HepG2 (cell line): ENCODE data around the gene CHCHD1. TPM values are rescaled to one million over a fixed set of nuclear protein-coding genes. Genes with fewer than 3 reads are reported as not detected.
A peak's percentile ranks its signal among the peaks of the same experiment; 100 is the strongest.

ENCODE experiments used
- BHLHE40 ChIP-seq: IDR thresholded peaks from 2 replicates; pipeline ENCODE4 v1.6.1; 2011; ENCODE audit warnings: low read length, improper control_type of control experiment
- CEBPG ChIP-seq: IDR thresholded peaks from 2 replicates; pipeline ENCODE4 v1.6.1; 2016
- CHCHD3 ChIP-seq: sonication (generic); formaldehyde crosslinking; IDR thresholded peaks from 2 replicates; pipeline ENCODE4 v1.8.0; 2022; ENCODE audit warnings: mild to moderate bottlenecking, missing genetic modification reagents, moderate library complexity
- ELF1 ChIP-seq: sonication (generic); formaldehyde crosslinking; IDR thresholded peaks from 2 replicates; pipeline ENCODE4 v1.4.0; 2020; ENCODE audit warnings: missing genetic modification reagents
- GATA4 ChIP-seq: sonication (generic); IDR thresholded peaks from 2 replicates; pipeline ENCODE4 v1.6.1; 2016; ENCODE audit warnings: antibody characterized with exemption, low read depth, borderline replicate concordance
- GPBP1L1 ChIP-seq: sonication (generic); formaldehyde crosslinking; IDR thresholded peaks from 2 replicates; pipeline ENCODE4 v1.5.0; 2020; ENCODE audit warnings: mild to moderate bottlenecking, missing genetic modification reagents
- HHEX ChIP-seq: IDR thresholded peaks from 2 replicates; pipeline ENCODE4 v1.6.1; 2016; ENCODE audit warnings: control low read depth
- HMGA1 ChIP-seq: sonication (generic); formaldehyde crosslinking; conservative IDR thresholded peaks from 2 replicates; pipeline ENCODE4 v1.4.0; 2020; ENCODE audit warnings: missing genetic modification reagents
- HNRNPH1 ChIP-seq: fragments of 200-400 bp; formaldehyde crosslinking; optimal IDR thresholded peaks from 2 replicates; pipeline ENCODE3; 2017; ENCODE audit warnings: mild to moderate bottlenecking, low read depth, low read length
- MAFK ChIP-seq, 2 experiments: IDR thresholded peaks in 1 of 2; conservative IDR thresholded peaks in 1 of 2; 2 replicates each; pipeline ENCODE4 v1.6.1; 2011; ENCODE audit warnings: improper control_type of control experiment in 2 of 2, low read length in 2 of 2
- MEIS2 ChIP-seq: sonication (generic); formaldehyde crosslinking; IDR thresholded peaks from 2 replicates; pipeline ENCODE4 v1.9.0; 2021; ENCODE audit warnings: mild to moderate bottlenecking, missing genetic modification reagents
- MLX ChIP-seq: IDR thresholded peaks from 2 replicates; pipeline ENCODE4 v1.6.1; 2016
- NR2C2 ChIP-seq: sonication (generic); formaldehyde crosslinking; IDR thresholded peaks from 2 replicates; pipeline ENCODE4 v1.4.0; 2020; ENCODE audit warnings: missing genetic modification reagents, mild to moderate bottlenecking, moderate library complexity, borderline replicate concordance
- NR2F1 ChIP-seq, 2 experiments: fragments of 450-650 bp in 1 of 2; formaldehyde crosslinking in 1 of 2; IDR thresholded peaks; 2 replicates each; pipeline versions ENCODE4 v1.5.0 to v1.6.1; 2016 to 2020; ENCODE audit warnings: mild to moderate bottlenecking in 1 of 2, missing compliant biosample characterization in 1 of 2, missing genetic modification reagents in 1 of 2, moderate library complexity in 1 of 2
- SKIL ChIP-seq: sonication (generic); formaldehyde crosslinking; IDR thresholded peaks from 2 replicates; pipeline ENCODE4 v1.8.0; 2022; ENCODE audit warnings: missing genetic modification reagents, mild to moderate bottlenecking, moderate library complexity, borderline replicate concordance
- ZBTB46 ChIP-seq: sonication (generic); formaldehyde crosslinking; IDR thresholded peaks from 2 replicates; pipeline ENCODE4 v1.4.0; 2020; ENCODE audit warnings: mild to moderate bottlenecking, missing genetic modification reagents, borderline replicate concordance
- ZNF280B ChIP-seq: sonication (generic); formaldehyde crosslinking; IDR thresholded peaks from 2 replicates; pipeline ENCODE4 v1.5.0; 2020; ENCODE audit warnings: missing genetic modification reagents, mild to moderate bottlenecking, borderline replicate concordance
- ZNF331 ChIP-seq: sonication (generic); formaldehyde crosslinking; IDR thresholded peaks from 2 replicates; pipeline ENCODE4 v1.4.0; 2020; ENCODE audit warnings: missing genetic modification reagents
- ZNF468 ChIP-seq: sonication (generic); formaldehyde crosslinking; IDR thresholded peaks from 2 replicates; pipeline ENCODE4 v1.8.0; 2022; ENCODE audit warnings: mild to moderate bottlenecking, moderate library complexity, missing genetic modification reagents
- ZNF660 ChIP-seq: sonication (generic); formaldehyde crosslinking; IDR thresholded peaks from 2 replicates; pipeline ENCODE4 v1.5.1; 2020; ENCODE audit warnings: mild to moderate bottlenecking, low read depth, missing genetic modification reagents, borderline replicate concordance
- ZNF891 ChIP-seq: sonication (generic); formaldehyde crosslinking; IDR thresholded peaks from 2 replicates; pipeline ENCODE4 v1.5.0; 2020; ENCODE audit warnings: mild to moderate bottlenecking, missing genetic modification reagents
- ZSCAN31 ChIP-seq: sonication (generic); formaldehyde crosslinking; IDR thresholded peaks from 2 replicates; pipeline ENCODE4 v1.5.0; 2020; ENCODE audit warnings: low read depth, mild to moderate bottlenecking, missing genetic modification reagents
- polyA plus RNA-seq, 8 experiments: library from polyadenylated mRNA; depleted of rRNA in 3 of 8; stranded (reverse) in 7 of 8; unstranded in 1 of 8; fragments of >200 nt; fragmentation: Illumina TruSeq in 4 of 8; extraction: Trizol in 4 of 8; gene quantifications; 2 replicates each; pipeline versions ENCODE4 v1.2.1 to v1.2.3, GENCODE V29; 2011 to 2016; ENCODE audit warnings: low read depth in 4 of 8, missing spikeins in 1 of 8, mixed read lengths in 1 of 8; ENCODE audit not compliant: insufficient read depth in 1 of 8
- total RNA-seq, 5 experiments: library from RNA; depleted of rRNA; stranded (reverse); fragments of >200 nt; fragmentation: Illumina TruSeq; extraction: Trizol; gene quantifications; 2 replicates each; pipeline ENCODE4 v1.2.3, GENCODE V29; 2016; ENCODE audit warnings: low read depth in 1 of 5

CHCHD1 gene
- total and polyA plus RNA-seq, 2 of the 13 experiments (the other 11 are each of a cell fraction or from before 2014, with no cell fraction given), result 36.9 to 71.2 TPM

- TF ChIP-seq GATA4, result no peak
- no peak for TF ChIP-seq ZNF280B (CRISPR knock-in tag)
- no peak for TF ChIP-seq ZNF660 (CRISPR knock-in tag)
- TF ChIP-seq HHEX (CRISPR knock-in tag), result no peak
- TF ChIP-seq ZNF891 (CRISPR knock-in tag), result no peak; the same call in 1 of the 2 replicates
- no peak for TF ChIP-seq ZSCAN31 (CRISPR knock-in tag)
- TF ChIP-seq ZNF468 (CRISPR knock-in tag), result no peak
- TF ChIP-seq MEIS2 (CRISPR knock-in tag), result 0 out of 2 replicates have a peak, but pooled peaks have one; percentile 35
- no peak for TF ChIP-seq NR2F1 (CRISPR knock-in tag; IDR thresholded peaks at IDR 0.05)
- TF ChIP-seq BHLHE40, result no peak
- no peak for TF ChIP-seq MLX (CRISPR knock-in tag)
- no peak for TF ChIP-seq GPBP1L1 (CRISPR knock-in tag)
- no peak for TF ChIP-seq ZBTB46
- TF ChIP-seq MAFK (conservative IDR thresholded peaks at IDR 0.05 in 1 of 2, IDR thresholded peaks at IDR 0.05 in 1 of 2; ENCODE audit: low read length in 2 of 2), result no peak
- TF ChIP-seq ELF1 (CRISPR knock-in tag), result peak; percentile 84
- peak; percentile 85 for TF ChIP-seq NR2C2
- TF ChIP-seq CHCHD3, result no peak
- TF ChIP-seq CEBPG (CRISPR knock-in tag), result no peak
- TF ChIP-seq HMGA1 (CRISPR knock-in tag), result no peak
- peak; percentile 41; the same call in 1 of the 2 replicates for TF ChIP-seq ZNF331 (CRISPR knock-in tag)
- TF ChIP-seq HNRNPH1, result no peak
- TF ChIP-seq SKIL (CRISPR knock-in tag), result no peak
Measured at GRCh38 chr10:73785211-73785720, 3.4 kb downstream of the CHCHD1 start, which contains the start of gene ZSWIM8 (continued).
